Adrenal gland (tissue), 5 donors: ENCODE results near the gene PGPEP1.

Experiments used
- CTCF ChIP-seq, 6 experiments: fragments of 450-650 bp in 4 of 6; fragments of 200-600 bp in 2 of 6; sonication (generic) in 1 of 6; IDR thresholded peaks; 1 replicate in 5 of 6; 2 replicates in 1 of 6; pipeline versions ENCODE4 v1.5.1 to v1.8.0; 2016 to 2021; ENCODE audit warnings: antibody characterized with exemption in 6 of 6, mild to moderate bottlenecking in 2 of 6, moderate library complexity in 1 of 6
- POLR2A ChIP-seq, 2 donors: fragments of 450-650 bp; IDR thresholded peaks; one replicate each; pipeline ENCODE4 v1.6.1; 2017; ENCODE audit warnings: antibody characterized with exemption in 2 of 2, mild to moderate bottlenecking in 2 of 2, moderate library complexity in 1 of 2
- donor health status: DM: no; HTN: no; CAD: no.

- TF ChIP-seq CTCF (IDR thresholded peaks at IDR 0.05) = no peak
- no peak for TF ChIP-seq POLR2A (IDR thresholded peaks at IDR 0.05)
These were observed 20.7 kb upstream of the PGPEP1 start for GRCh38 chr19:18319591-18320135.
